Stimulated activated CD4-positive, alpha-beta T cell treated with anti-CD3 and anti-CD28 coated beads, Interleukin-4, amount 100 ng/mL, for 48 hours (primary cell): ENCODE measurements around the gene SLCO4A1.

Experiments
- DNase-seq, 2 donors: peaks; one replicate each; pipeline ENCODE4 v3.0.0-alpha.2; 2020; ENCODE audit warnings: low read depth in 2 of 2

SLCO4A1 gene

GRCh38 chr20:62606551-62607201 lies 35.6 kb upstream of the SLCO4A1 start:
- DNase-seq = no peak

DNA sequence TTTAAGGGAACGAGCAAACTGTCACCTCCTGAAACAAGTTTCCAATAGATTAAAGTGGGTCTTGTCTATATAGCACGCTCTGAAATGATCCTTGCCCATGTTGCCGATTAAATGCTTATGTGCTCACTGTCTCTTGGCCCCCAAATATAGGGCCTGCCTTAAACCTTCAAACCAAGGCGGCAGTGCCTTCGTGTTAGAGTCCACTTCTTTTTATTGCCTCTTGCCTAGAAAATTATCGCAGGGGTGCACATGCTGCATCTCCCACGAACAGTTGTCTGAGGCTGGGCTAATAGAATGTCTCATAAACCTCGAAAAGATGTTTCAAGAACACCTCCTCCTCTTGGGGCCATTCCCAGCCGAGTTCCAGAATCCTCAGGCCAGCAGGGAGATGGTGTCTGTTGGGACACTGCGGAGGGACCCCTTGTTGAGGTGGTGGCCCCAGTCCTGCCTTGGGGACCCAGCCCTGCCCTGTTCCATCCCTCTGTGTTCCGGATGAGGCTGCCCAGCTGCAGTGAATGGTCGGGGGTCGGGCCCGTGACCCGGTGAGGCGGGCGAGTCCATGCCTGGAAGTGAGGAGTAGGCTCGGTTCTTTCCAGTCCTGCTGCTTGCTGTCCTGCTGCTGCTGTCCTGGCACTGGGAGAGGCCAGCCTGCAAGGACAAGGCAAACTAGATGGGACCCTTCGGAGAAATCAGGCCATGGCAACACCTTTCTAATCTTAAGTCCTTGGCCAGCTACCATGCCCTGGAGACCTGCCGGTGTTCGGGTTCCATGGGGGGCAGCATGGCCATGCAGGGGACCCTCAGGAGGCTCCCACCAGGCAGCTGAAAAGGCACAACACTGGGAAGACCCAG lies 34.7 kb upstream of the SLCO4A1 start:
- DNase-seq = no peak

GRCh38 chr20:62608218-62608565 lies 34.1 kb upstream of the SLCO4A1 start:
- no peak for DNase-seq

GRCh38 chr20:62609279-62609720 lies 33.0 kb upstream of the SLCO4A1 start:
- DNase-seq = no peak

DNA sequence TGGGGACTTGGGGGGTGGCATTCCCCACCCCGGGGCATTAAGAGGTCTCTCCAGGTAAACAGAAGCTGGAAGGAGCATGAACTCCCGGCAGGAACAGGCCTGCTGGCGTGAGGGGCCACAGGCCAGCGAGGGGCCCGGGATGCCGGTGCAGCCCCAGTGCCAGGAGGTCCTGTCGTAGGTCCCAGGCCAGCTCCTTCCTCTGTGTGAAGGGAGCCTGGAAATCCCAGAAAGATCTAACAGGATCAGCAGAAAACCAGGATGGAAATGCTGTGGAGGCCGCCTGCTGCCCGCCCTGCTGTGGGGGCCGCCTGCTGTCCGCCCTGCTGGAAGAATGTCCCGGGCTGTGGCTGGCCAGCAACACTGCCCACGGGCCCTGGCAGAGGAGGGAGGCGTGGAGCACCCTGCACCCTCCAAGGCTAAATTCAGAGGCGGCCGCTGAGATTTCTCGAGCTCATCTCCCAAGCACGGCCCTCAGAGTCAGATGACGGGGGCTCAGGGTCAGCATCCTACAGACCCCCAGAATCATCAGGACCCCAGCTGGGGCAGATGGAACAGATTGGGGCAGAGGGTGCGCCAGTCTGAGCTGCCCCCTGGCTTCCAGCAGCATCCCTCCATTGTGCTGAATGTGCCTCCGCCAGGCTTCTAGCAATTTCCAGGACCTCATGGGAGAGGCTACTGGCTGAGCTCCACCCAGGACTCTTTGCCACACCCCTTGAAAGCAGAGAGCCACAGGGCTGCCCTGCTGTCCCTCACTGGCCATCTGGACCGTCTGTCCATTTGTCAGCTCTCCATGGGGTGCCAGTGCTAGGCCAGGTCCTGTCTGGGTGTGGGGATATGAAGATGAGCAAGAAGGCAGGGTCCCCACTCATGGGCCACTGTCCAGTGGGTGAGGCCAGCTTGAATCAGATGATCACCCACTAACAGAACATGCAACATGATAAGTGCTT lies 32.2 kb upstream of the SLCO4A1 start:
- no peak for DNase-seq

DNA sequence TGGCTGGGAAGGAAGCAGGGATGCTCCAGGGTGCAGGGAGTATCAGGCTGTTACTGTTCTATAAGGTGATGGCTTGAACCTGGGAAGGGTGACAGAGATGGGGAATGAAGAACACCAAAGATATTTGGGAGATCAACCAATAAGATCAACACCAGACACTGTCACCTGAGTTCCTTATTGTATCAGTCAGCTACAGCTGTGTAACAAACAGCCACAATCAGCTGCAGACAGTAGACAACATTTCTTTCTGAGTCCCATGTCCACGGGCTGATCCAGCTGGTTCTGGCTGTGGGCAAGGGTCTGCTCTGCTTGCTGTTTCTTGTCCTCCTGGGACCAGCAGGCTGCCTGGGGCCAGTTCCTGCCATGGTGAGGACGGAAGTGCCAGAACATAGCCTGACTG lies 31.3 kb upstream of the SLCO4A1 start:
- DNase-seq = no peak

DNA sequence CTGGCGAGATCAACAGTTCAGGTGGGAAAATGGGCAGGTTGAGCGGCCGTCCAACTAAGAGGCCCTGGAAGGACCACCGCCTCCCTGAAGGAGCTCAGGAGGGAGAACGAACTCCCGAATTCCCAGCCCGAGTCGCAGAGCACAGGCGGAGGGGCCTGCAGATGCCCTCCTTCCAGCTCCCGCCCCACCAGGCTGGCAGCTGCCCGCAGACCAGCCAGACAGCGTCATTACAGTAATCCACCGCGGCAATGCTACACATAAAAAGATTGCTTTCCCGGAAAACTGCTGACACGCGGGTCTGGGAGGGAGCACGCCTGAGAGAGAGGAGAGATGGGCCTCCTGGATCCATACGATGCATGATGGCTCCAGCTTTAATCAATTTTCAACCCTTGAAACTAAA lies 30.5 kb upstream of the SLCO4A1 start:
- DNase-seq = no peak

DNA sequence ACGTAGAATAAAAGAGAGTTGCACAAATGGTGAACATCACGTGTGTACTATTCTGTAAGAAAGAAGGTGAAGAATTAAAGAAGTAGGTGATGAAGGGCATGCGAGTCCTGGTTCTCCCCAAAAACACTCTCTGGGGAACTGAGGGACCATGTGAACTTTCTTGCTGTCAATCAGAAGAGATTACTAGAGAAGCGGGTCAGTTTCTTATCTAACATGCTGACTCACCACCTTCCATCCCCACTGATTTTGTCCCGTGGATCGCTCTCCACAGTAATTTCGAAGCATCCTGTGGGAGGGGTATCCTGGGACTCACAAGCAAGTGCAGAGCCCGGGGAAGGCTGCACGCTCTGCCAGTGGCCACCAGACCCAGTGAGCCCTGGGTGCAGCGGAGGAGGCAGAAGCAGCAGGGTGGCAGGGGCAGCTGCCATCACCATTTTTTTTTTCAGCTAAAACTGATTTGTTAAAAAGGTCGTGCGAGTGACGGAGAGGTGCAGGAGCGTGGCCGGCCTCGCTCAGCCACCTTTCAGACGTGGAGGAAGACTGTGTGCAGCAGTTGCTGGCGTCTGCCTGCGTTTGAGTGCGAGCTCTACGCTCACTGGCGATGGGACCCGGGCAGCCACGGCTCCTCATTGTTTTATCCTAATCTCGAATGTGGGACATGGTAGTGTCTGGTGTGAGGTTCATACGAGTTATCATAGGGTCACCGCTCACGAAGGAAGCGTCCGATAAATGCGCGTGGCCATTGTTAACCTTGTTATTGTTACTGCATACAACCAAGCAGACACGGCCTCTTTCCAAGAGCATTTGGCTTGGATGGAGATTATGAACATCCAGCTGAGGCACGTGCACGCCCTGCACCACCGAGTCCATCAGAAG lies 28.0 kb upstream of the SLCO4A1 start:
- no peak for DNase-seq

DNA sequence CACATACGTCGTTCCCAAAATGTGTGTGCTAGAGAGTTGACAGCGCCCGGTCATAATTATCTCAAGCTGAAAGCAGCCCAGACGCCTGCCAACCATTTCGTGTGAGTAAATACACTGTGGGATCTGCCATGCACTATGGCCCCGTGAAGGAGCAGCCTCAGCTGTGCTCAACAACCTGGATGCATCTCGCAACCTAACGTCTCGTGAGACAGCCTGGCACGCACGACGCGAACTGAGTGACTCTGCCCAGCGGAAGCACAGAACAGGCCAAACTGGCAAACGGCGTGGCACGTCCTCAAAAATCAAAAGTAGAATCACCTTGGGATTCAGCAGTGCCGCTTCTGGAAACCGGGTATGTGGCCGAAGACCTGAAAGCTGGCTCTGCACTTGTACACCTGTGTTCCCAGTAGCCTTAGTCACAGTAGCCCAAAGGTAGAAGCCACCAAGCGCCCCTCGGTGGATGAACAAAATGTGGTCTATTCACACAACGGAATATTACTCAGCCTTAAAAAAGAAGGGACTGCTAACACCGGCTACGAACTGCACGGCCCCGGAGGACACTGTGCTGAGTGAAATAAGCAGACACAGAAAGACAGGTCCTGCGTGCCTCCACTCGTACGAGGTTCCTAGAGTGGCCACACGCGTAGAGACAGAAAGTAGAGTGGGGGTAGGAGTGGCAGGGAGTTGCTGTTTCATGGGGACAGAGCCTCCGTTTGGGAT lies 27.2 kb upstream of the SLCO4A1 start:
- DNase-seq = no peak

DNA sequence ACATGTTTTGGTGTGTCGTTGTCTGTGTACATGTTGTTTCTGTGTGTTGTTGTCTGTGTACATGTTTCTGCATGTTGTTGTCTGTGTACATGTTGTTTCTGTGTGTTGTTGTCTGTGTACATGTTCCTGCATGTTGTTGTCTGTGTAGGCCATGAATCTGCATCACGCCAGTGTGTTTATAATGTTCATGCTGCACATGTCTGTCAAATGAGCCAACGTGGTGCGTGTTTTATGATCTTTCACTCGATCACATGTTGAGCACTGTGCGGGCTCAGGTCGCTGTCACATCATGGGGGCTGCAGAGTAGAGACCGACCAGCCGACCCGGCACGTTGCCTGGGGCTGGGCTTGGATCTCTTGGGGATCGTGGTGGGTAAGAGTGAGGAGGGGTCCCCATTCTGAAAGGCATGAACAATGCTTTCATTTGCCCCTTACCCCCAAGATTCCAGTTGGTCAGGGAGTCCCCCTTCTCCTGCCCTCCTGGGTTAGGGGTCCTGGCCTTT lies 26.5 kb upstream of the SLCO4A1 start:
- no peak for DNase-seq

- peak; percentile 61 to 66 for DNase-seq
These were observed 25.3 kb upstream of the SLCO4A1 start for GRCh38 chr20:62616728-62617621.

DNA sequence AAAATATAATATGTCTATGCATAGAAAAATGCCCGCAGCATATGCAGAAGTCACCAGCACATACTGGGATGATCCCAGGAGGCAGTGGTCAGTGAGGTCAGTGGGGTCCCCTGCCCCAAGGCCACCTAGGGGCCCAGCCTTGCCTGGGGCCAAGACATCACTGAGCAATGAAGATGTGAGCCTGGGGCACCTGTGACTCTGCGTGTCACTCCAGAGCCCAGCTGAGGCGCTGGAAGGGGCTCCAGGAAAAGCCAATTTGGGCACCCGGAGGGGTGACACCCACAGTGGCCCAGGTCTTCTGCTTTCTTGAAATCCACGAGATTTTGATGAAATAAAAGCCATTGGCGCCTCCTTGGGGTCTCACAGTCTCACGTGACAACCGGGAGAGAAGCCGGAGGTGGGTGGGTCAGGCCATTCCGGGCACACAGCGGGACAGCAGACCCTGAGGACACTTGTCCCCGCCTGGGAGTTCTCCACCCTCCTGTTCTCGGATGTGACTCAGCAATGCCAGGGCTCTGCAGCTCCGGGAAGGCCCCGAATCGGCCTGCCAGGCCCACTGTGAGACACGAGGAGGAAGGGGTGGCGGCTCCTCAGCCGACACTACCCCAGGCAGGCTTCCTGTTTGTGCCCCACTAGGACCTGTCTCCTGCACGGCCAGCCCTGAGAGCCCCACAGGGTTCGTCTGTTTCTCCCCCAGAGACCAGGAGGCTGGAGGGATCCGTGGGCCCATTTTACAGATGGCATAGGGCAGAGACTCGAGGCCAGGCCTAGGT lies 24.4 kb upstream of the SLCO4A1 start:
- DNase-seq = peak; percentile 37 to 51

- DNase-seq = no peak
These were observed 23.4 kb upstream of the SLCO4A1 start for GRCh38 chr20:62618611-62619529.

DNA sequence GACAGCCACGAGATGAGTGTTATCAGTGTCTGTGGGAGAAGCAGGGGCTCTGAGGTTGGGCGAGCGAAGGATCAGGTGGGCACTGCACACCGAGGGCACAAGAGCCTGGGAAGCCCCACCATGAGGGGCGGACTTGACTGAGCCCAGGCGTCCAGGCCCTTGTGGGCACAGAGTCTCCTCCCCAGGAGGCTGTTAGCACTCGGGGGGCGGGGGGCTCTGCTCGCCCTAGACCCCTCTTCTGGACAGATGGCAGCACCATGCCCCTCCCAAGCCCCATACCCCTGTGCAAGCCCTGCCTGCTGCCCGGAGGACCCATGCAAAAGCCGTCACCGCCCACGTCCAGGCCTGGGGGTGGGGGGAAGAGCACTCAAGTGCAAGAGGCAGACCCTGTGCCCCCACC lies 21.7 kb upstream of the SLCO4A1 start:
- no peak for DNase-seq

GRCh38 chr20:62621251-62622110 lies 20.8 kb upstream of the SLCO4A1 start:
- no peak for DNase-seq

DNA sequence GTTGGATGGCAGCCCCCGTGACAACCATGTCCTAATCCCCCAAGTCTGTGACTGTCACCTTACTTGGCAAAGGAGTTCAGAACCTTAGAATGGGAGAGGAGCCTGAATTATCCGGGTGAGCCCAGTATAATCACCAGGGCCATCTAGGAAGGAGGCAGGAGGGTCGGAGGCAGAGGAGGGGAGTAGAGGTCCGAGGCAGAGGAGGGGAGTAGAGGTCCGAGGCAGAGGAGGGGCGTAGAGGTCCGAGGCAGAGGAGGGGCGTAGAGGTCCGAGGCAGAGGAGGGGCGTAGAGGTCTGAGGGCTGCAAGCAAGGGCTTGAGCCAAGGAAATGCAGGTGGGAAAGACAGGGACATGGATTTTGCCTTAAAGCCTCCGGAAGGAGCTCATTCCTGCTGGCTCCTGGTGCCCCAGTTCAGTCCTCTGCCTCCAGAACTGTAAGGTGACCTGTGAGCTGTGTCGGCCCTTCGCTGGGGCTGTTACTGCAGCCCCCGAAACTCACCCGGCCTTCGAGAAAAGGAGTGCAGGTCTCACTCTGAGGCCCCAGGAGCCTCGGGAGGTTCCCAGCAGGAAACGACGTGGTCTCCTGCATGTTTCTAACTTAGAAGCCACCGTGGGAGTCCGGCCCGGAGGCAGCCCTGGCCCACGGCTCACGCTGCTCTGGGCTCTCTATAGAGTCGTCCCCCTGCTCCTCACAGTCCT lies 20.0 kb upstream of the SLCO4A1 start:
- no peak for DNase-seq
